DMS153 treated with DMSO at 0.1 percent for 48 hours (cell line): ENCODE measurements around the gene HPSE2.

Experiments
- DNase-seq: peaks from one replicate; lab custom pipeline; 2025; ENCODE audit not compliant: unreplicated experiment; lab: John Stamatoyannopoulos, UW

Gene HPSE2

GRCh38 chr10:98855403-98856189, 380.1 kb downstream of the HPSE2 start:
- DNase-seq = no peak

- DNase-seq = no peak
These were observed 383.0 kb downstream of the HPSE2 start for GRCh38 chr10:98852686-98853085.

- DNase-seq = no peak
These were observed 387.3 kb downstream of the HPSE2 start for GRCh38 chr10:98848361-98848760.

GRCh38 chr10:98846787-98847186, 388.9 kb downstream of the HPSE2 start:
- DNase-seq = no peak

GRCh38 chr10:98833542-98833941, 402.1 kb downstream of the HPSE2 start:
- DNase-seq = no peak

GRCh38 chr10:98832738-98833137, 402.9 kb downstream of the HPSE2 start:
- no peak for DNase-seq

GRCh38 chr10:98832196-98832595, 403.5 kb downstream of the HPSE2 start:
- DNase-seq = no peak

GRCh38 chr10:98831391-98831790, 404.3 kb downstream of the HPSE2 start:
- no peak for DNase-seq

- DNase-seq = no peak
These were observed 409.9 kb downstream of the HPSE2 start for GRCh38 chr10:98825741-98826140.

- DNase-seq = no peak
These were observed 418.3 kb downstream of the HPSE2 start for GRCh38 chr10:98817396-98817795.

GRCh38 chr10:98815039-98815885, 420.4 kb downstream of the HPSE2 start:
- DNase-seq = no peak

- no peak for DNase-seq
These were observed 421.2 kb downstream of the HPSE2 start for GRCh38 chr10:98814470-98814869.

GRCh38 chr10:98808282-98808892, 427.3 kb downstream of the HPSE2 start:
- DNase-seq = no peak

- DNase-seq = no peak
These were observed 435.4 kb downstream of the HPSE2 start for GRCh38 chr10:98800263-98800662.

GRCh38 chr10:98795467-98795866, 440.2 kb downstream of the HPSE2 start:
- DNase-seq = no peak

GRCh38 chr10:98790817-98791216, 444.8 kb downstream of the HPSE2 start:
- DNase-seq = no peak

GRCh38 chr10:98778277-98778759, 457.3 kb downstream of the HPSE2 start:
- no peak for DNase-seq

- no peak for DNase-seq
These were observed 477.2 kb downstream of the HPSE2 start for GRCh38 chr10:98758463-98758862.

- no peak for DNase-seq
These were observed 487.4 kb downstream of the HPSE2 start for GRCh38 chr10:98748298-98748697.

GRCh38 chr10:98745645-98746044, 490.0 kb downstream of the HPSE2 start:
- DNase-seq = no peak

- no peak for DNase-seq
These were observed 515.1 kb downstream of the HPSE2 start for GRCh38 chr10:98720551-98720950.

GRCh38 chr10:98713586-98713985, 522.1 kb downstream of the HPSE2 start:
- DNase-seq = no peak
